HCT116 (cell line): ENCODE measurements around the gene CHST11. TPM values are rescaled to one million over a fixed set of nuclear protein-coding genes. Genes with fewer than 3 reads are reported as not detected.

Source experiments
- ATAC-seq: fragments of 200-7000 bp; cut with Tn5 transposase; 2 replicates; pipeline ENCODE4 v1.9.1; 2020; ENCODE audit warnings: mild to moderate bottlenecking, moderate library complexity
- BruUV-seq: library from RNA; stranded (reverse); fragments of 400-500 nt; replicated peaks from 2 replicates; lab custom pipeline; 2021; lab: Mats Ljungman, UMichigan
- CTCF ChIA-PET: fragments of 300-600 bp; sonication (Branson Sonifier 250); formaldehyde crosslinking; loops from one replicate; lab custom pipeline; 2021; ENCODE audit warnings: antibody characterized with exemption; lab: Charles Lee
- POLR2A ChIA-PET: fragments of 300-600, 350-600 bp; sonication (Branson Sonifier 250); formaldehyde crosslinking; loops from one replicate; lab custom pipeline; 2021; ENCODE audit warnings: antibody characterized with exemption; lab: Charles Lee
- RAD21 ChIA-PET, 2 experiments: fragments of 300-600 bp; sonication (Branson Sonifier 250); formaldehyde crosslinking; loops; one replicate each; lab custom pipeline; 2023; ENCODE audit warnings: low total read pairs in 2 of 2; ENCODE audit not compliant: uncharacterized antibody in 2 of 2, unreplicated experiment in 2 of 2, low non-redundant PET in 1 of 2; lab: Charles Lee
- DNase-seq: peaks from one replicate; pipeline ENCODE4 v3.0.0-alpha.2; 2010; ENCODE audit warnings: low read depth, low spot score
- H2AFZ ChIP-seq: fragments of 200-600 bp; shearing (Covaris generic), sonication (generic); 2 replicates; pipeline ENCODE4 v1.6.1; 2017; ENCODE audit warnings: low read depth, mixed run types, mixed read lengths, antibody characterized with exemption, low read length; ENCODE audit not compliant: poor library complexity, severe bottlenecking
- H3K27ac ChIP-seq: 2 replicates; pipeline ENCODE4 v1.5.1; 2012; ENCODE audit warnings: low read depth, low read length
- H3K27me3 ChIP-seq: fragments of 200-600 bp; sonication (generic); 2 replicates; pipeline ENCODE4 v1.6.1; 2016; ENCODE audit warnings: mixed run types, low read length, mixed read lengths; ENCODE audit not compliant: insufficient read depth
- H3K36me3 ChIP-seq, 2 experiments: fragments of 200-500 bp in 1 of 2; fragments of 200-600 bp in 1 of 2; sonication (Bioruptor generic) in 1 of 2; sonication (generic) in 1 of 2; 2 replicates each; pipeline versions ENCODE4 v1.5.1 to v1.6.1; 2014 to 2016; ENCODE audit warnings: low read length in 2 of 2, inconsistent platforms in 1 of 2, mixed read lengths in 1 of 2, mixed run types in 1 of 2; ENCODE audit not compliant: insufficient read depth in 2 of 2, control insufficient read depth in 1 of 2
- H3K4me1 ChIP-seq, 2 experiments: fragments of 200-600 bp in 1 of 2; sonication (generic) in 1 of 2; 2 replicates each; pipeline versions ENCODE4 v1.5.1 to v1.6.1; 2012 to 2017; ENCODE audit warnings: low read length in 2 of 2, inconsistent platforms in 1 of 2, mild to moderate bottlenecking in 1 of 2, mixed read lengths in 1 of 2, mixed run types in 1 of 2, moderate library complexity in 1 of 2; ENCODE audit not compliant: insufficient read depth in 2 of 2, control insufficient read depth in 1 of 2
- H3K4me2 ChIP-seq: fragments of 200-600 bp; sonication (generic); 2 replicates; pipeline ENCODE4 v1.6.1; 2017; ENCODE audit warnings: mixed run types, low read length, mixed read lengths
- H3K4me3 ChIP-seq, 2 experiments: fragments of 200-600 bp in 1 of 2; sonication (generic) in 1 of 2; replicated peaks in 1 of 2; 2 replicates each; pipeline ENCODE4 v1.5.1; 2011 to 2016; ENCODE audit warnings: low read length in 2 of 2, control low read depth in 1 of 2, low read depth in 1 of 2, mild to moderate bottlenecking in 1 of 2, mixed read lengths in 1 of 2, mixed run types in 1 of 2
- H3K79me2 ChIP-seq: fragments of 200-600 bp; sonication (generic); 2 replicates; pipeline ENCODE4 v1.6.1; 2017; ENCODE audit warnings: mild to moderate bottlenecking, mixed run types, low read length, moderate library complexity, mixed read lengths; ENCODE audit not compliant: insufficient read depth
- H3K9ac ChIP-seq: fragments of 200-600 bp; sonication (generic); 2 replicates; pipeline ENCODE4 v1.6.1; 2016; ENCODE audit warnings: low read length, mixed read lengths
- H3K9me2 ChIP-seq: fragments of 200-600 bp; sonication (generic), shearing (Covaris generic); 2 replicates; pipeline ENCODE4 v1.6.1; 2017; ENCODE audit warnings: mixed run types, mild to moderate bottlenecking, moderate library complexity; ENCODE audit not compliant: insufficient read depth
- H3K9me3 ChIP-seq, 2 experiments: fragments of 200-500 bp in 1 of 2; fragments of 200-600 bp in 1 of 2; sonication (Bioruptor generic) in 1 of 2; sonication (generic) in 1 of 2; 2 replicates each; pipeline ENCODE4 v1.6.1; 2014 to 2017; ENCODE audit warnings: low read length in 2 of 2, mixed read lengths in 2 of 2, inconsistent platforms in 1 of 2, low read depth in 1 of 2, mild to moderate bottlenecking in 1 of 2, mixed run types in 1 of 2, moderate library complexity in 1 of 2; ENCODE audit not compliant: control insufficient read depth in 1 of 2, insufficient read depth in 1 of 2
- H4K20me1 ChIP-seq: fragments of 200-600 bp; sonication (generic), shearing (Covaris generic); 2 replicates; pipeline ENCODE4 v1.6.1; 2017; ENCODE audit warnings: mixed run types, mild to moderate bottlenecking, moderate library complexity; ENCODE audit not compliant: insufficient read depth
- ATF3 ChIP-seq: IDR thresholded peaks from 2 replicates; pipeline ENCODE4 v1.6.1; 2012
- CBX3 ChIP-seq: IDR thresholded peaks from 2 replicates; pipeline ENCODE4 v1.6.1; 2012; ENCODE audit warnings: low read depth
- CTCF ChIP-seq, 3 experiments: fragments of 200-600 bp in 1 of 3; sonication (generic) in 1 of 3; IDR thresholded peaks in 2 of 3; conservative IDR thresholded peaks in 1 of 3; 2 replicates each; pipeline ENCODE4 v1.5.1; 2012 to 2017; ENCODE audit warnings: low read depth in 2 of 3, low read length in 2 of 3, antibody characterized with exemption in 1 of 3, borderline replicate concordance in 1 of 3, control low read depth in 1 of 3, mild to moderate bottlenecking in 1 of 3, mixed read lengths in 1 of 3, mixed run types in 1 of 3, moderate library complexity in 1 of 3; ENCODE audit not compliant: insufficient read depth in 1 of 3
- EGR1 ChIP-seq: IDR thresholded peaks from 2 replicates; pipeline ENCODE4 v1.6.1; 2012; ENCODE audit warnings: low read depth
- ELF1 ChIP-seq: IDR thresholded peaks from 2 replicates; pipeline ENCODE4 v1.6.1; 2012; ENCODE audit warnings: low read depth, borderline replicate concordance
- EZH2 ChIP-seq: fragments of 200-600 bp; sonication (generic); IDR thresholded peaks from 2 replicates; pipeline ENCODE4 v1.6.1; 2017; ENCODE audit warnings: antibody characterized with exemption, mixed run types
- EZH2phosphoT487 ChIP-seq: fragments of 200-600 bp; IDR thresholded peaks from 2 replicates; pipeline ENCODE4 v1.6.1; 2018; ENCODE audit warnings: antibody characterized with exemption, borderline replicate concordance
- RAD21 ChIP-seq: IDR thresholded peaks from 2 replicates; pipeline ENCODE4 v1.6.1; 2012; ENCODE audit warnings: low read depth, mild to moderate bottlenecking
- SP1 ChIP-seq: IDR thresholded peaks from 2 replicates; pipeline ENCODE4 v1.6.1; 2012; ENCODE audit warnings: low read depth
- SRF ChIP-seq: IDR thresholded peaks from 2 replicates; pipeline ENCODE4 v1.6.1; 2012; ENCODE audit warnings: low read depth
- ZFX ChIP-seq: fragments of 450-650 bp; IDR thresholded peaks from 2 replicates; pipeline ENCODE4 v1.6.1; 2017
- intact Hi-C: fragments of 100-400 bp; cut with micrococcal nuclease; formaldehyde crosslinking; loops from 2 replicates; pipeline ENCODE4 v1.10.0; 2022
- total RNA-seq: library from RNA; stranded (reverse); gene quantifications from one replicate; pipeline ENCODE4 v1.2.1, GENCODE V29; 2021; ENCODE audit not compliant: unreplicated experiment

CHST11 gene
- total RNA-seq, 1 experiment from 2014 or later, result 10.1 TPM

GRCh38 chr12:104692557-104693218 lies 235.9 kb downstream of the CHST11 start:
- H3K4me2 ChIP-seq, result no peak overlapping the region
- no TSS peak for BruUV-seq
- DNase-seq, result no peak
- no peaks in the 10 kb centered on the region for H3K27me3 ChIP-seq
- ATAC-seq, result no peak
- no peak overlapping the region for H2AFZ ChIP-seq
- no peak overlapping the region for H3K9ac ChIP-seq
- no peak for TF ChIP-seq EZH2phosphoT487
- TF ChIP-seq SRF, result no peak
- TF ChIP-seq ELF1, result no peak
- no peak for TF ChIP-seq ATF3
- TF ChIP-seq CTCF (IDR thresholded peaks at IDR 0.05 in 2 of 3, conservative IDR thresholded peaks at IDR 0.05 in 1 of 3; ENCODE audit: borderline replicate concordance in 1 of 3, insufficient read depth in 1 of 3, low read depth in 2 of 3, low read length in 2 of 3), result no peak
- TF ChIP-seq EZH2, result no peak
- TF ChIP-seq EGR1, result no peak
- TF ChIP-seq CBX3, result no peak
- TF ChIP-seq RAD21, result no peak
- no peak for TF ChIP-seq ZFX
- no peak for TF ChIP-seq SP1
- TF ChIP-seq, all 23 proteins: peak for 0
- intact Hi-C loops, result no loop called here
- Histone ChIP-seq H3K79me2 (no peaks in the 10 kb centered on the region), H3K36me3 (no peaks in the 10 kb centered on the region), H3K27ac (no peak overlapping the region), H3K4me1 (no peaks in the 10 kb centered on the region), H3K9me2 (no peaks in the 10 kb centered on the region), H3K4me3 (no peak overlapping the region), H4K20me1 (no peaks in the 10 kb centered on the region), H3K9me3 (no peaks in the 10 kb centered on the region)
- ChIA-PET RAD21 (no interaction called here), CTCF (no interaction called here), POLR2A (no interaction called here)
